Measurements from ENCODE around the gene LRRC7. TPM values are rescaled to one million over a fixed set of nuclear protein-coding genes. Genes with fewer than 3 reads are reported as not detected.

Gene LRRC7
- total and polyA plus RNA-seq, 2 of the 13 experiments (the other 11 are each of a cell fraction or from before 2014, with no cell fraction given) = not detected

GRCh38 chr1:69524015-69524414 is 43.7 kb upstream of the LRRC7 start:
- Histone ChIP-seq H4K20me1 (ENCODE audit: insufficient read depth, low read length) (no peaks in the 10 kb centered on the region), H3K27me3 (ENCODE audit: control insufficient read depth in 1 of 2, insufficient read depth in 2 of 2, low read length in 2 of 2) (no peaks in the 10 kb centered on the region), H3K9ac (ENCODE audit: insufficient read depth, low read depth, low read length) (no peak overlapping the region), H3K4me1 (ENCODE audit: insufficient read depth, low read length) (no peaks in the 10 kb centered on the region), H3K4me3 (replicated peaks in 1 of 3; ENCODE audit: insufficient read depth in 1 of 3, low read depth in 2 of 3, low read length in 3 of 3) (no peak overlapping the region), H3K9me3 (ENCODE audit: low read length) (no peaks in the 10 kb centered on the region), H3K79me2 (ENCODE audit: insufficient read depth, low read length) (no peaks in the 10 kb centered on the region), H2AFZ (ENCODE audit: low read length) (no peak overlapping the region), H3K27ac (ENCODE audit: extremely low read length, insufficient read depth, low read length) (no peak overlapping the region), H3K4me2 (ENCODE audit: low read depth, low read length) (no peak overlapping the region), H3K36me3 (replicated peaks in 1 of 2; ENCODE audit: control insufficient read depth in 1 of 2, insufficient read depth in 2 of 2, low read length in 2 of 2) (no peaks in the 10 kb centered on the region)
- in situ Hi-C loops (cut with HindIII; ENCODE audit: extremely low pct_ligation_motif_present, low pct_unique_long_range_greater_than_20kb) = no loop called here
- no peak for DNase-seq (ENCODE audit: low spot score)
- BruUV-seq (replicated peaks) = no TSS peak
- 0% methylated on average over 1 of the region's 1 CpG for WGBS (ENCODE audit: low lambda C conversion rate)
- intact Hi-C loops (cut with micrococcal nuclease; ENCODE audit: unreplicated experiment) = no loop called here
- FAIRE-seq = no peak
- ChIA-PET CTCF (ENCODE audit: low intra/inter-chr PET ratio, low total read pairs) (no interaction called here), POLR2A (no interaction called here)
- ATAC-seq = no peak
- TF ChIP-seq ZNF652 (CRISPR knock-in tag; IDR thresholded peaks at IDR 0.05; ENCODE audit: borderline replicate concordance, low read depth) (no peak), MXI1 (IDR thresholded peaks at IDR 0.05; ENCODE audit: borderline replicate concordance, low read depth, low read length) (no peak), ZNF766 (CRISPR knock-in tag; IDR thresholded peaks at IDR 0.05; ENCODE audit: borderline replicate concordance) (no peak), ZBTB4 (CRISPR knock-in tag; IDR thresholded peaks at IDR 0.05; ENCODE audit: borderline replicate concordance) (no peak), ZXDC (CRISPR knock-in tag; IDR thresholded peaks at IDR 0.05) (no peak), ZNF230 (CRISPR knock-in tag; IDR thresholded peaks at IDR 0.05) (no peak), NR1H2 (CRISPR knock-in tag; IDR thresholded peaks at IDR 0.05; ENCODE audit: borderline replicate concordance, low read depth) (no peak), ZFY (CRISPR knock-in tag; IDR thresholded peaks at IDR 0.05) (no peak), ESRRA (CRISPR knock-in tag; IDR thresholded peaks at IDR 0.05; ENCODE audit: low read depth) (no peak), ELK4 (CRISPR knock-in tag; IDR thresholded peaks at IDR 0.05; ENCODE audit: borderline replicate concordance) (no peak), ZSCAN22 (CRISPR knock-in tag; IDR thresholded peaks at IDR 0.05) (no peak), SKI (IDR thresholded peaks at IDR 0.05; ENCODE audit: partially characterized antibody) (no peak), ZNF235 (CRISPR knock-in tag; IDR thresholded peaks at IDR 0.05; ENCODE audit: borderline replicate concordance) (no peak), TOPORS (CRISPR knock-in tag; IDR thresholded peaks at IDR 0.05) (no peak)
- TF ChIP-seq, protein P1, sequence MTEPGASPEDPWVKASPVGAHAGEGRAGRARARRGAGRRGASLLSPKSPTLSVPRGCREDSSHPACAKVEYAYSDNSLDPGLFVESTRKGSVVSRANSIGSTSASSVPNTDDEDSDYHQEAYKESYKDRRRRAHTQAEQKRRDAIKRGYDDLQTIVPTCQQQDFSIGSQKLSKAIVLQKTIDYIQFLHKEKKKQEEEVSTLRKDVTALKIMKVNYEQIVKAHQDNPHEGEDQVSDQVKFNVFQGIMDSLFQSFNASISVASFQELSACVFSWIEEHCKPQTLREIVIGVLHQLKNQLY (CRISPR knock-in tag; IDR thresholded peaks at IDR 0.05) = no peak
- TF ChIP-seq, protein P2, sequence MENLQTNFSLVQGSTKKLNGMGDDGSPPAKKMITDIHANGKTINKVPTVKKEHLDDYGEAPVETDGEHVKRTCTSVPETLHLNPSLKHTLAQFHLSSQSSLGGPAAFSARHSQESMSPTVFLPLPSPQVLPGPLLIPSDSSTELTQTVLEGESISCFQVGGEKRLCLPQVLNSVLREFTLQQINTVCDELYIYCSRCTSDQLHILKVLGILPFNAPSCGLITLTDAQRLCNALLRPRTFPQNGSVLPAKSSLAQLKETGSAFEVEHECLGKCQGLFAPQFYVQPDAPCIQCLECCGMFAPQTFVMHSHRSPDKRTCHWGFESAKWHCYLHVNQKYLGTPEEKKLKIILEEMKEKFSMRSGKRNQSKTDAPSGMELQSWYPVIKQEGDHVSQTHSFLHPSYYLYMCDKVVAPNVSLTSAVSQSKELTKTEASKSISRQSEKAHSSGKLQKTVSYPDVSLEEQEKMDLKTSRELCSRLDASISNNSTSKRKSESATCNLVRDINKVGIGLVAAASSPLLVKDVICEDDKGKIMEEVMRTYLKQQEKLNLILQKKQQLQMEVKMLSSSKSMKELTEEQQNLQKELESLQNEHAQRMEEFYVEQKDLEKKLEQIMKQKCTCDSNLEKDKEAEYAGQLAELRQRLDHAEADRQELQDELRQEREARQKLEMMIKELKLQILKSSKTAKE (CRISPR knock-in tag; IDR thresholded peaks at IDR 0.05; ENCODE audit: borderline replicate concordance) = no peak

Measured in HepG2 (cell line).